AG09309 (cell line): ENCODE data around the gene TBC1D22A.

Source experiments
- DNase-seq: peaks from one replicate; pipeline ENCODE4 v3.0.0-alpha.2; 2010; ENCODE audit warnings: low read depth
- H3K4me3 ChIP-seq: 2 replicates; pipeline ENCODE4 v1.5.1; 2011; ENCODE audit warnings: mild to moderate bottlenecking, low read depth, low read length, moderate library complexity; ENCODE audit not compliant: control insufficient read depth
- CTCF ChIP-seq: IDR thresholded peaks from 2 replicates; pipeline ENCODE4 v1.5.1; 2011; ENCODE audit warnings: mild to moderate bottlenecking, low read depth, low read length, inconsistent platforms; ENCODE audit not compliant: insufficient read depth, control insufficient read depth; ENCODE audit errors: missing control alignments

Gene TBC1D22A

GRCh38 chr22:47039356-47039755 is 276.9 kb downstream of the TBC1D22A start:
- no peak for DNase-seq
- no peak for TF ChIP-seq CTCF
- H3K4me3 ChIP-seq, result no peak overlapping the region

GRCh38 chr22:47040486-47041270 is 278.2 kb downstream of the TBC1D22A start:
- DNase-seq, result no peak
- TF ChIP-seq CTCF, result no peak
- H3K4me3 ChIP-seq, result no peak overlapping the region

- DNase-seq, result no peak
- H3K4me3 ChIP-seq, result no peak overlapping the region
- TF ChIP-seq CTCF, result no peak
Measured at GRCh38 chr22:47041271-47042115, 279.0 kb downstream of the TBC1D22A start.

- no peak overlapping the region for H3K4me3 ChIP-seq
- DNase-seq, result no peak
- TF ChIP-seq CTCF, result no peak
Measured at GRCh38 chr22:47042116-47042825, 279.8 kb downstream of the TBC1D22A start.

- TF ChIP-seq CTCF, result no peak
- no peak overlapping the region for H3K4me3 ChIP-seq
- no peak for DNase-seq
Measured at GRCh38 chr22:47042861-47043496, 280.5 kb downstream of the TBC1D22A start.
